Measurements from ENCODE around the gene RUVBL1.

The RUVBL1 gene

GRCh38 chr3:128131897-128132646 is 8.5 kb upstream of the RUVBL1 start:
- DNase-seq = no peak

- no peak for DNase-seq
Observed at GRCh38 chr3:128128251-128128650, 4.6 kb upstream of the RUVBL1 start.

DNA sequence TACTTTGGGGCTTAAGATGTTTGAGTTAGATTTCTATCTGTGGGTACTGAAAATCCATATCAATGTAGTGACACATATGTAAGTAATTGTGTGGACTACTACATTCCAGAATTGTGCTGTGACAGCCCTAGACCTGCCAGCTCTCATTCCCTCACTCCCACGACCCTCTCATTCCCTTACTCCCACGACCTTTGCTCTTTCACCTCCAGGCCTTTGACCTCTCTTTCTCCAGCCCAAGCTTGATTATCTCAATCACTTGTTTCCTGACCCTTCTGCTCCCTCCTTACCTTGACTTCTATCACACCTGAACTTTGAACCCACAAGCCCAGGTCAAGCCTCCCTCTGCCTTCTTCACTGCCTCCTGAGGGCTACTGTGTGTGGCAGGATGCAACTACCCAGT is 3.6 kb upstream of the RUVBL1 start:
- no peak for DNase-seq

- DNase-seq = no peak
Observed at GRCh38 chr3:128123156-128123537, 465 bp downstream of the RUVBL1 start.

DNA sequence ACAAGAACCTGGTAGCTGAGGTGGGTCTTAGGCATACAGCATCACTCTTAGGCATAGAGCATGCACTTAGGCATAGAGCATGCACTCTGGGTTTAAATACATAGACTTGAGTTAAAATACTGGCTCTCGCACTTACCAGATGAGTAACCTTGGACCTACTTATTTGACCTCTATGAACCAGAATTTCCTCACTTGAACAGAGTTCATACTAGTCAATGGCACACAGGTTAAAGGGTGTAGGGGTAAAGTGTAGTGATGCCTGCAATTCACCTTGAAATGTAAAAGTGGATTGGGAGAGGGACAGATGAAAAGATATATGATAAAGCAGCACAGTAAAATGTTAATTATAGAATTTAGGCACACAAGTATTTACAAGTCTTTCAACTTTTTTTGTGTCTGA is 1.6 kb downstream of the RUVBL1 start:
- DNase-seq = no peak

- peak; percentile 23 for DNase-seq
Observed at GRCh38 chr3:128113817-128114794, 9.5 kb downstream of the RUVBL1 start.

DNA sequence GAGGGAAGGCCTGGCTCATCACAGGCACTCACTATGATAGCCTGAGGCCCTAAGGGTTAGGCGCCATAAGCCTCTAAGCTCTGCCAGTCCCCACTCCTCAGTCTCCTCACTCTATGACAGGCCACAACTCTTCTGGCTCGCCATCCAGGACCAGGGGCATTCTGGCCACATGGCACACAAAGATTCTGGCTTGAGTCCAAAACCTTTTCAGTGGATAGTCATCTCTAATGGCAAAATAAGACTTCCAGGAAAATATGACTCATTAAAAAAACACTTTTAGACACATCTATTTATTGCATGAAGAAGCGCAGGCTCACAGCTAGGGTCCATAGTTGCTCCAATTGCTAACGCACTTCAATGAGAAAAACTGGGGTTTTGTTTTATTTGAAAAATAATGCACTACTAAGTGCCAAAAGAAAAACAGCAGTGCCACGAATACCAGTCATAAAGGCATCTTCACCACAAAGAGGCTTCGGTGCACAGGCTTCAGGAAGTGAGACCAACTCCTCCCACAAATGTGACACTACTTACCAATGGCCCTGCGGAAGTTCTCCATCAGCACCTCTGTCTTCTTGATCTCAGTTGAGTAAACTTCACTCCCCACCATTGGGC is 11.1 kb downstream of the RUVBL1 start:
- DNase-seq = peak; percentile 74

GRCh38 chr3:128111147-128111546 is 12.5 kb downstream of the RUVBL1 start:
- DNase-seq = no peak

- no peak for DNase-seq
Observed at GRCh38 chr3:128107834-128108233, 15.8 kb downstream of the RUVBL1 start.

- no peak for DNase-seq
Observed at GRCh38 chr3:128103136-128103676, 20.4 kb downstream of the RUVBL1 start.

DNA sequence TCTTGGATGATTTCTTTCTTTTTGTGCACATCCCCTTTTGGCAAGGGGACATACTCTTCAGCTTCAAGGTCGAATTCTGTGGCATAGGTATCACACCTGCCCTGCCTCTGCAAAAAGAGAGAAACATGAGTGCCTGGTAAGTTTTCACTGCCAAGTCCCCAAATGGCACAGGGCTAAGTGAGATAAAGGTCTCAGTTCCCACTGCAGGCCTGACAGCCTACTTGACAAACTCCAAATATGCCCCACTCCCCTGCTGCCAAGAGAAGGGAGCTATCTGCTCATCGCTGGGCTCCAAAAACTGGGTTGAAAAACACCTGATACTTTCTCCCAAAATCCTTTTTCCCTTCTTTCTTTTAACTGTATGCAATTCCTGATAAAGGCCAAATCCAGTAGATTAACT is 23.0 kb downstream of the RUVBL1 start:
- no peak for DNase-seq

DNA sequence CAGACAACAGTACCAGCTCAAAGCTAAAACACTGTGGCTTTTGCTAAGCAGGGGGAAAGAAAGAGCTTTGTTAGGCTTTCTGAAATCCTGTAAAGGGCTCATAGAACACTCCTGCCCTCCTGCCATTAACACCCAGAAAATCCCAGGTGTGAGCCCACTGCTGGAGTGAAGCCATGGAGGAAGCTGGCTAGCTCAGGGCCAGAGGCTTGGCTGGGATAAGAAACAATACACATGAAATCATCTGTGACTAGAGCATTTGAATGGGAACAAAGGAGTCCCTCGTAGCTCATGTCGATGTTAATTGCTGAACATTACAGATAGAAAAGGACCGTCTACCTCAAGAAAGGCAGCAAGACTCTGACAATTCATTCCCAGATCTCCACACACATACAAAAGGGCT is 23.5 kb downstream of the RUVBL1 start:
- DNase-seq = no peak

- DNase-seq = no peak
Observed at GRCh38 chr3:128098234-128098633, 25.4 kb downstream of the RUVBL1 start.

- DNase-seq = peak; percentile 80
Observed at GRCh38 chr3:128095222-128095703, 28.3 kb downstream of the RUVBL1 start.

DNA sequence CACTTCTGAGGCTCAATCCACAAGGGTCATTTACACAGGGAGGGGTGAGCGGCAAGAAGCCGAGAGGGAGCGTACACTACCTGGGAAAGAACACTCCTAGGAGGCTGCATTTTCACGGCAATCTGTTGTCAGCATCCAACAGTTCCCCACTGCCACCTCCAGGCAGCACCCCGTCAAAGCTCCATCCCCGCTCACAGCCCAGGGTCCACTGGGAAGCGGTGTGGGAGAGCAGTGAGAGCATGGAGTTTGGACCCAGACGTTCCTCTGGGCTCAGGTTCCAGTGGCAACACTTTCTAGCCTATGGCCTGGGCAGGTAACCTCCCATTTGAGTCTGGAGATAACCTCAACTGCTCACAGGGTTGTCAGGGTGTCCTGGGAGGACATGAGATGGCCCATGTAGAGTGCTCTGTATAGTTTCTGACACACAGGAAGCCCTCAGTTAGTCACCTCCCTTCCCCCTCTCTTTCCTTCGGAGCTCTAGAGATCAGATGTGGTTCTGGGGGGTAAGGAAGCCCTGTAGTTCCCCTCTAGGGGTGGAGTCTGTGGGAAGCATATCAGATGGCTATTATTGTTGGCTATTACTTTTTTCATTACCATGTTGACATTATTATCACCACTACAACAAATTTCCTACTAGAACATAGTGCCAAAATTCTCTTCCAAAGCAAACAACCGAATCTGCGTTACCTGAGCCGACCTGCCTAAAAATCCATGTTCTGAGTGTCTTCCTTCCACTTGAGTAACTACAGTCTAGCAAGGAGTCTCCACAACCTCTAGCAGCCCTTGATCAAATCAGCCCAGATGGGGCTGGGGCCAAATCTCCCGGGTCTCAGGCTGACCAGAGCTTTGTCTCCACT is 29.1 kb downstream of the RUVBL1 start:
- no peak for DNase-seq

GRCh38 chr3:128091586-128091985 is 32.0 kb downstream of the RUVBL1 start:
- DNase-seq = no peak

GRCh38 chr3:128089135-128089534 is 34.5 kb downstream of the RUVBL1 start:
- no peak for DNase-seq

- DNase-seq = no peak
Observed at GRCh38 chr3:128084675-128085021, 39.0 kb downstream of the RUVBL1 start.

DNA sequence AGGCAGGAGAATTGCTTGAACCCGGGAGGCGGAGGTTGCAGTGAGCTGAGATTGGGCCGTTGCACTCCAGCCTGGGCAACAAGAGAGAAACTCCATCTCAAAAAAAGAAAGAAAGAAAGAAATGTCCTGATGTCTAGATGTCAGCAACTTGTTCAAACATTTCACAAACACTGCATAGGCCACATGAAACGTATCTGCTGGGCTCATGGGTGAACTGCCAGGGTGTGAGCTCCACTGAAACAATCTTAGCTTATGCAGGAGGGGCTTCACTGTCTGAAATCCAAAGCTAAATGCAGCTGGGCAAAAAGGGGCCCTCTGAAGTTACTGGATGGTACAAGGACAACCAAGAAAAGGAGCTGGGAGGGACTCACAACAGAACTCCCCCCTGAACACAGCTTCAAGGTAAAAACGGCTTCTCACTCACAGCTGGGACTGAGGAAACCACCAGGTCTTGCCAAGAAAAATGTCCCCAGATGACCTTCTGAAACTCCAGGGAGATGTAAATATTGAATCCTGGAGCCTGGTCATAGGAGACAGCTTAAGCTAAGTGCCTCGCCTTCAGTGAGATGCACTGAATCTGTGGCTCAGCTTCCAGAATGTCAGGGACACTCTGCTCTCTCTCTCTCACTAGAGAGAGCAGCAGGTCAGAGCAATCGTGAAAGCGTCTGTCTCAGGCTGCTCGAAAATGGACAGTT is 39.5 kb downstream of the RUVBL1 start:
- no peak for DNase-seq

GRCh38 chr3:128083396-128083795 is 40.2 kb downstream of the RUVBL1 start:
- no peak for DNase-seq

- no peak for DNase-seq
Observed at GRCh38 chr3:128082546-128082945, 41.1 kb downstream of the RUVBL1 start.

DNA sequence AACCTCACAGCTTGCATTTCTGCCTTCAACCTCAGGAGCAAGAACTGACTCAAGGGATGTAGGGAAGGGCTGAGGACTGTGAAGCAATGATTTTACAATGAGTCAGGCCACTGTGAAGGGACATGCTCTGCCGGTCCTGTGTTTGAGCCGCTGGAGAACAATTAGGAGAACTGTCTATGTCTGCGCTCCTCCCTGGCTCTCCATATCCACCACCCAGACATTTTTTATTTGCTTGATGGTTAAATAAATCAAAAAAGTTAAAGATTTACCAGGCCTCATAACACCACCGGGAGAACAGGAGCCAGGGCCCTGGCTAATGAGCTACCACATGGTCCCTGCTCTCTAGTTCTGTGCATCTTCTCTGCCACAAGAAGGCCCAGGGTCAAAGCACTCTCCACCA is 41.8 kb downstream of the RUVBL1 start:
- no peak for DNase-seq

Data from CD4-positive, alpha-beta T cell treated with Interleukin-21 for 1 hour (primary cell).